GM18502 (cell line): ENCODE measurements around the gene SLC4A11.

Experiments used
- ATAC-seq: cut with Tn5 transposase; IDR thresholded peaks from one replicate; pipeline ENCODE4 v1.9.1; 2021; ENCODE audit warnings: mild to moderate bottlenecking; ENCODE audit not compliant: unreplicated experiment, poor library complexity

The SLC4A11 gene

DNA sequence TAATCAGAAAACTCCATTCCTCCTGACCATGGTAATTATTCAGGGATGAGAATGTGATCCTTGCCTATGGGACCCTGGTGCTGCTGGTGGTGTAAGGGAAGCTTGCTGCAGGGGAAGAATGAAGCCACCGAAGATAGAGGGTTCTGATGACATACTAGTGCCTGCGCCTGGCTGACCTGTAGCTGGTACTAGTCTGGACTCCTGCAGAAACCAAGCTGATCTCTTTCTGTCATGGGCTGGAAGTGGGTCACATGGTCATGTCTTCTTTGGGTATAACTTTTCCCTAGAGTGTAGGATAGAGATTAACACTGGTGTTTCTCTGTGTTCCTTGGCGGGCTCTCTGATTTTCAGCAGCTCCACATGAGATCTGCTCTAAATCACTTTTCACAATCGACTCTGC, 8.6 kb upstream of the SLC4A11 start:
- ATAC-seq = no peak

DNA sequence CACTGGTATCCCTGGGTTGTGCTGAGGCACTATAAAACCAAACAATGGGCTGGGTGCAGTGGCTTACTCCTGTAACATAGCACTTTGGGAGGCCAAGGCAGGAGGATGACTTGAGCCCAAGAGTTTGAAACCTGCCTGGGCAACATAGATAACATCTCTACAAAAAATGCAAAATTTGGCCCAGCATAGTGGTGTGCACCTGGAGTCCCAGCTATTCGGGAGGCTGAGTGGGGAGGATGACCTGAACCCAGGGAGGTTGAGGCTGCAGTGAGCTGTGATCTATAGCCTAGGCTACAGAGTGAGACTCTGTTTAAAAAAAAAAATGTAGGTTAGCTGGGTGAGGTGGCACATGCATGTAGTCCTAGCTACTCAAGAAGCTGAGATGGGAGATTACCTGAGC, 7.7 kb upstream of the SLC4A11 start:
- no peak for ATAC-seq

GRCh38 chr20:3245711-3246110, 6.7 kb upstream of the SLC4A11 start:
- no peak for ATAC-seq

DNA sequence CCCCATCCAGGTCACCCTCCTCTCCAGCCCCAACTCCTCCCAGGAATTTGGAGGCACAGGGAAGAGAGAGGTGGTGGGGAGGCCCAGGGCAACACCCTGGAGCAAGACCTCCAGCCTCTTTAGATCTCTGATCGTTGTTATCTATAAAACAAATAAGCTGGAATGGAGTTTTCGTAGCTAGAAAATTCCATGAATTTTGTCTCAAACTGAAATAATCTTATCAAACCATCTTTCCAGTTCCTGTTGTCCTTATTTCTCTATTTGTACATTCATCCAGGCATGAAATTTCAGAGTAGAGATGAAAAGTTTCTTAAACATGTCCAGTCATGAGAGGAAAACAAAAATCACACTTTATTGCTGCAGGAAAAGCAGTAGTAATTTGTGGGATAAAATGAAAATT, 6.2 kb upstream of the SLC4A11 start:
- ATAC-seq = no peak

GRCh38 chr20:3244613-3245012, 5.6 kb upstream of the SLC4A11 start:
- no peak for ATAC-seq

GRCh38 chr20:3243718-3244358, 4.8 kb upstream of the SLC4A11 start:
- ATAC-seq = no peak

GRCh38 chr20:3242172-3242692, 3.2 kb upstream of the SLC4A11 start:
- no peak for ATAC-seq

- ATAC-seq = no peak
These were observed 1.9 kb upstream of the SLC4A11 start for GRCh38 chr20:3240776-3241363.

GRCh38 chr20:3239867-3240775, 1.1 kb upstream of the SLC4A11 start:
- ATAC-seq = no peak

GRCh38 chr20:3238616-3239025, 369 bp downstream of the SLC4A11 start:
- peak; percentile 47 for ATAC-seq

GRCh38 chr20:3237958-3238615, 903 bp downstream of the SLC4A11 start:
- ATAC-seq = no peak

DNA sequence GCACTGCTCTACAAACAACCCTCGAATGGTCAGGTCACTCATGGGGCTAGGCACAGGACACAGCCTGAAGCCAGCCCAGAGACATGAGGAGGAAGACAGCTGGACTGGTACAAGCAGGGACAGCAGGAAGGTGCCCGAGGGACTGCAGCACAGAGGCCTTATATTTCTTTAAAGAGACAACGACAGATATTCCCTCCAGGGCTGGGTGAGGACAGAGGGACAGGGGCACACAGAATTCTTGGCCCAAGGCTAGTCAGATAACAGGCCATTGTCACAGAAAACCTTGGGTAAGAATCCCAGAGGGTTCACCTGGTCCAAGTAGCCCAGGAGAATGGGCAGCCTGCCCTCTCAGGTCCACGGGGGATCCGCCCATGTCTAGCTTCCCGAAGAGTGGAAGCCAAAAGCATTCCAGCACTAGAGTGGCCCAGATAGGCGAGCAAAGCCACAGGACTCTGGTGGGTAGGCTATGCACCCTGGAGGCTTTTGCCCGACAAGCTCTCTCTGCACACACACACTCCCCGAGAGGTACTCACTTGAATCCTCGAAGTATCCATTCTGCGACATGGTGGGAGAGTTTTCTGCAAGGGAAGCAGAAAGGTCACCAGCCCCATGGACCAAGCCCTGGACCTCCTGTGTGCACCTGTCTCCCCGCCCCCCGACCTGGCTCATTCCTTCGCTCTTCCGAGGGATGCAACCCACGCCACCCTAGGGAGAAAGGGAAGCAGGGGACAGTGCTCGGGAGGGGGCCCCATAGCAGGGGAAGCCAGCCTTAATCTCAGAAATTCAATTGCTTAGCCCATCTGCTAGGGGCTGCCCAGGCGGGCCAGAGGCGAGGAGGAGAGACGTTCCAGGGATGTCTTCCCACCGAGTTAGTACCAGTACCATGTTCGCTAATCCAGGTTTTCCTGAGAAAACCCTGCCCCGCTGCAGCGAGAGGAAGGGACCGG, 1.7 kb downstream of the SLC4A11 start:
- no peak for ATAC-seq

DNA sequence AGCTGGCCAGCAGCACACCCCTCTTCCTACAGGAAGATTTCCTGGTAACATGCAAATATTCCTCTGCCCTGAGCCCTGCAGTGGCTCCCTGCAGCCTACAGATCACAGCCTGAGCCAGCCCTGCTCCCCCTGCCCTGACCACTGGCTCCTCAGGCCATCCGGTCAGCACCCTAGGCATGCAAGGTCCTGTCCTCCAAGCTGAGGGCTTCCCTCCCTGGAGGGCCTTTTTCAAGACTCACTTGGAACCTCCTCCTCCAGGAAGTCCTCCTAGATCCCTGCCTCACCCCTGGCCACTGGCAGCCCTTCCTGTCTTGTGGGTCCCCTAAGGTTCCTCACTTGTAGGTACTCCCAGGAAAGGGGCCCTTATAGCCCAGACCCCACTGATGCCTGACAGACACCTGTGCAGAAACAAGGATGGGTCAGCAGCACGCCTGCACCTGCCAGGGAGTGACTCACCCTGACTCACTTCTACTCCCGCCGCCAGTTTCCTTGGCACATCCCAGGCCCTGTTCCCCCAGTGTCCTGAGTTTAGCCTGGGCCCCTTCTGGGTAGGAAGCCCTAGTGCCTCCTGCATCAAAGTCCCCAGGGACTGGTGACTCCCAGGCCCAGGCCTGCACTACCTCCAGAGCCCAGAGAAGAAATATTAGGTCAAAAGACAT, 3.2 kb downstream of the SLC4A11 start:
- no peak for ATAC-seq

DNA sequence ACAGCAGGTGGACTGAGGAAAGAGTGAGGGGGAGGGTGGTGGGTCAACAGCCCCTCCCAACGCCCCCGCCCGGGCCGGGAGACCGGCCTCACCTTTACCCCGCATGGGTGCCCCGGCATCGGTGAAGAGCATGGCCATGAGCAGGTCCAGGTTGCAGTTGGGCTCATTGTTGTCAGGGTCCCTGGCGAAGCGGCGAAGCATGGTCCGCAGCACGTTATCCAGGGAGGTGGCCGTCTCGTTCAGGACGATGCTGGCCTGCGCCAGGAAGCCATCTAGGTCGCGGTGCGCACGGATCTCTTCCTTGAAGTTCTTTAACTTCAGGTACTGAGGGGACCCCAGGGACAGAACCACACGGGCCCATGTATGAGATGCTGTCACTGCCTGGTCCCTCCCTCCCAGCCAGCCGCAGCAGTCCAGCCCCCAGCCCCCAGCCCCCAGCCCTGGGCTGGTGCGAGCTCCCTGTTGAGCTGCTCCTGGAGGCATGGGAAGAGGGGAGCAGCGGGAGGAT, 4.9 kb downstream of the SLC4A11 start:
- no peak for ATAC-seq

DNA sequence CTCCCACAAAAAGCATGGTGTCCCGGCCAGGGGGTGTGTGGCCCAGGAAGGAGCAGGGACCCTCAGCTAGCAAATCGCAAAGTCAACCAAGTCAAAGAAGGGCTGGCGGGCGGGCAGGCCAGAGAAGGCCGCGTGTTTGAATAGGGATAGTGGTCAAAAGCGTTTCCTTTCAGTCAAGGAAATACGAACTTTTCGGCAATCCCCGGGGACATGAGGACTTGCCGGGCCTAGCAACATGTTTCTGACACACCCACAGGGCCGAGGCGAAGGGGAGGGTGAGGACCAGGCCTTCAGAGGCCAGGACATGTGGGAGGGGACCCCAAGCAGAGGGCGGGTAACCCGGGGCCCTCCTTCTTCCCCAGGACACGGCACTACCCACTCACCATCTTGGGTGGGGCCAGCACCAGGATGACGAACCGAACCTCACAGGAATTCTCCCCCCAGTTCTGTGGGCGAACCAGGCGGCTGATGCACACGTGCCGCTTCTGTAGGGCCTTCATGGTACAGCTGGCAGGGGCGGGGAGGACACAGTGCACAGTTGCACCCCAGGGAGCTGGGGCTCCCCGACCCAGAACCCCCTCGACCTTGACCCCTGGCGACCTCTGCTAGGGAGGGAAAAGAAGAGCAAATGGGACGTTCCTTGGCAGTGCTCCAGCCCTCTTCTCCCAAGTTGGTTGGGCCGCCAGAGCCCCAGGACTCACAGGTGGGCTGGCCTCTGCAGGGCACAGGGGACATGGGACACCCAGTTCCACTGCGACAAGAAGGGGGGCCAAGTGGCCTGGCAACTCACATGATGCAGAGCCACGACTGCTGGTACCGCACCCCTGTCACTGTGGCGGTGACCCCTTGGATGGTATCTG, 5.6 kb downstream of the SLC4A11 start:
- ATAC-seq = no peak

DNA sequence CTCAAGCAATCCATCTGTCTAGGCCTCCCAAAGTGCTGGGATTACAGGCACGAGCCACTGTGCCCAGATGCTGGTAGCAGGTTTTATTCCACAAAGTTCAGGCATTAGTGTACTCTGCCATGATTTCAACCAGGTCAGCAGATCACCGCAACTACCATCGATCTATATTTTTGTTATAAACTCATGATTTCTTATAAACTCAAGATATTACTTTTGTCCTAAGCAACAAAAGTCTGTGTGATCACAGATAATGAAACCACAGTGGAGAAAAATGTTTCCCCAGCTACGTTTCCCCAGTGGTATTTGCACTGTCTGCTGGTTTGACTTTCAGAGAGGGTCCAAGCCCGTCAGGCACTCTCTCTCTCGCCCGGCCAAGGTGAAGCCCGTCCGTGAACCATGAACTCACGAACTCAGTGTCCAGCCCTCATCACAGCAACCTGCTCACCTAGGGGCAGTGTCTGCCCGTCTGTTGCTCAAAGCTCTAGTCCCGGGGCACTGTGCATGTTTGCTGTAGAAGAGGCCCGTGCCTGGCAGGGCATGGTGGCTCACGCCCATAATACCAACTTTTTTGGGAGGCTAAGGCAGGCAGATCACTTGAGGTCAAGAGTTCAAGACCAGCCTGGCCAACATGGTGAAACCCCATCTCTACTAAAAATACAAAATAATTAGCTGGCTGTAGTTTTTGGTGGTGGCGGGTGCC, 7.0 kb downstream of the SLC4A11 start:
- ATAC-seq = no peak

DNA sequence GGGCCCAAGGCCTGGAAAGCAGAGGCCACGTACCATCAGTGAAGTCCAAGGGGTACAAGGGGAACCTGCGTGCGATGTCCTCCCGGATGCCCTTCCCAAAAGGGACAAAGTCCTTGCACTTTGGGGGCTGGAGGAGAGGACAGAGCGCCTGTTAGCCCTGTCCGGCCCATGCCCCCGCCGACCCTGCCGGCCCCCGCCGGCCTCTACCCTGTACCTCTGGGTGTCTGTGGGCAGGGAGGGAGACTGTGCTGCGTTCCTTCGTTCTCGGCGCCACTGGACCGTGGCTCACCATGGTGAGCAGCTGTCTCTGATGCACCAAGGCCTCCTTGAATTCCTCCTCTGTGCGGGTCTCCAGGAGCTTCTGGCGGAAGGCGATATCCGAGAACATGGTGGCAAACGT, 7.9 kb downstream of the SLC4A11 start:
- no peak for ATAC-seq
